Measurements from ENCODE around the gene FBN2.
A peak's percentile ranks its signal among the peaks of the same experiment; 100 is the strongest.

The FBN2 gene

GRCh38 chr5:128551476-128551875, 13.4 kb upstream of the FBN2 start:
- no peak for TF ChIP-seq MAX (IDR thresholded peaks at IDR 0.05; ENCODE audit: low read depth, low read length)
- no peak for TF ChIP-seq MYC (IDR thresholded peaks at IDR 0.05; ENCODE audit: low read depth, low read length)
- no peak overlapping the region for H3K4me3 ChIP-seq (ENCODE audit: low read depth, low read length)
- DNase-seq (ENCODE audit: low read depth): no peak

- TF ChIP-seq CTCF (IDR thresholded peaks at IDR 0.05; ENCODE audit: low read depth, low read length) (no peak), MYC (IDR thresholded peaks at IDR 0.05; ENCODE audit: low read depth, low read length) (no peak), POLR2A (IDR thresholded peaks at IDR 0.05; ENCODE audit: extremely low read depth, insufficient read length) (no peak), MAX (IDR thresholded peaks at IDR 0.05; ENCODE audit: low read depth, low read length) (no peak)
- no peak for DNase-seq (ENCODE audit: low read depth)
- no peak overlapping the region for H3K4me3 ChIP-seq (ENCODE audit: low read depth, low read length)
These were observed 11.5 kb upstream of the FBN2 start for GRCh38 chr5:128549496-128549895.

GRCh38 chr5:128546658-128547281, 8.7 kb upstream of the FBN2 start:
- TF ChIP-seq MAX (IDR thresholded peaks at IDR 0.05; ENCODE audit: low read depth, low read length) (no peak), MYC (IDR thresholded peaks at IDR 0.05; ENCODE audit: low read depth, low read length) (no peak)
- no peak overlapping the region for H3K4me3 ChIP-seq (ENCODE audit: low read depth, low read length)
- DNase-seq (ENCODE audit: low read depth): no peak

- DNase-seq (ENCODE audit: low read depth): no peak
- TF ChIP-seq MYC (IDR thresholded peaks at IDR 0.05; ENCODE audit: low read depth, low read length) (no peak), CTCF (IDR thresholded peaks at IDR 0.05; ENCODE audit: low read depth, low read length) (no peak), POLR2A (IDR thresholded peaks at IDR 0.05; ENCODE audit: extremely low read depth, insufficient read length) (no peak), MAX (IDR thresholded peaks at IDR 0.05; ENCODE audit: low read depth, low read length) (no peak)
These were observed 3.3 kb upstream of the FBN2 start for GRCh38 chr5:128541385-128541784.

GRCh38 chr5:128539038-128539429, 989 bp upstream of the FBN2 start:
- peak; percentile 43 for DNase-seq (ENCODE audit: low read depth)
- peak overlapping the region; percentile 53 for H3K4me3 ChIP-seq (ENCODE audit: low read depth, low read length)
- TF ChIP-seq MAX (IDR thresholded peaks at IDR 0.05; ENCODE audit: low read depth, low read length) (no peak), POLR2A (IDR thresholded peaks at IDR 0.05; ENCODE audit: extremely low read depth, insufficient read length) (no peak), MYC (IDR thresholded peaks at IDR 0.05; ENCODE audit: low read depth, low read length) (no peak), CTCF (IDR thresholded peaks at IDR 0.05; ENCODE audit: low read depth, low read length) (no peak)

More at GRCh38 chr5:128541385-128541784, 3.3 kb upstream of the FBN2 start:
- no peak overlapping the region for H3K4me3 ChIP-seq (ENCODE audit: low read depth, low read length)

- peak; percentile 86 for DNase-seq (ENCODE audit: low read depth)
- peak overlapping the region; percentile 53 for H3K4me3 ChIP-seq (ENCODE audit: low read depth, low read length)
- TF ChIP-seq CTCF (IDR thresholded peaks at IDR 0.05; ENCODE audit: low read depth, low read length): no peak
- no peak for TF ChIP-seq MAX (IDR thresholded peaks at IDR 0.05; ENCODE audit: low read depth, low read length)
- TF ChIP-seq MYC (IDR thresholded peaks at IDR 0.05; ENCODE audit: low read depth, low read length): no peak
- TF ChIP-seq POLR2A (IDR thresholded peaks at IDR 0.05; ENCODE audit: extremely low read depth, insufficient read length): no peak
These were observed 399 bp upstream of the FBN2 start for GRCh38 chr5:128538250-128539037.
